Transverse colon (tissue), 4 donors: ENCODE measurements around the gene RBPJ. TPM values are rescaled to one million over a fixed set of nuclear protein-coding genes. Genes with fewer than 3 reads are reported as not detected.

ENCODE experiments used
- DNase-seq: peaks from one replicate; pipeline ENCODE4 v3.0.0-alpha.2; 2019
- H3K27ac ChIP-seq, 4 donors: fragments of 200-600 bp; sonication (generic); 2 replicates each; pipeline ENCODE4 v1.5.1; 2016 to 2018; ENCODE audit warnings: inconsistent platforms in 4 of 4
- H3K27me3 ChIP-seq: fragments of 200-600 bp; sonication (generic); 2 replicates; pipeline ENCODE4 v1.5.1; 2017; ENCODE audit warnings: inconsistent platforms
- H3K36me3 ChIP-seq, 4 donors: fragments of 200-600 bp; sonication (generic); 2 replicates each; pipeline ENCODE4 v1.5.1; 2017 to 2019; ENCODE audit warnings: inconsistent platforms in 4 of 4
- H3K4me1 ChIP-seq, 4 donors: fragments of 200-600 bp; sonication (generic); 2 replicates each; pipeline ENCODE4 v1.5.1; 2017 to 2020; ENCODE audit warnings: inconsistent platforms in 4 of 4
- H3K4me3 ChIP-seq, 4 donors: fragments of 200-600 bp; sonication (generic); 1 replicate in 1 of 4; 2 replicates in 3 of 4; pipeline versions ENCODE4 v1.5.1 to v1.6.1; 2017 to 2019; ENCODE audit warnings: inconsistent platforms in 4 of 4
- H3K9me3 ChIP-seq, 2 donors: fragments of 200-600 bp; sonication (generic); 2 replicates each; pipeline ENCODE4 v1.5.1; 2017 to 2019; ENCODE audit warnings: inconsistent platforms in 2 of 2
- CTCF ChIP-seq, 5 experiments: fragments of 200-600 bp in 3 of 5; fragments of 450-650 bp in 2 of 5; sonication (generic) in 3 of 5; IDR thresholded peaks; 1 replicate in 2 of 5; 2 replicates in 3 of 5; pipeline ENCODE4 v1.5.1; 2016 to 2017; ENCODE audit warnings: antibody characterized with exemption in 5 of 5, inconsistent platforms in 3 of 5, mild to moderate bottlenecking in 2 of 5, moderate library complexity in 1 of 5
- EP300 ChIP-seq: sonication (generic); formaldehyde crosslinking; IDR thresholded peaks from one replicate; pipeline ENCODE4 v1.6.1; 2017; ENCODE audit warnings: antibody characterized with exemption, low read depth
- POLR2A ChIP-seq: fragments of 450-650 bp; IDR thresholded peaks from one replicate; pipeline ENCODE4 v1.6.1; 2016; ENCODE audit warnings: antibody characterized with exemption, mild to moderate bottlenecking, moderate library complexity
- POLR2AphosphoS5 ChIP-seq, 3 donors: sonication (generic); formaldehyde crosslinking; IDR thresholded peaks; one replicate each; pipeline ENCODE4 v1.6.1; 2016; ENCODE audit warnings: antibody characterized with exemption in 3 of 3
- WGBS, 2 donors: methylation state at CpG; one replicate each; pipeline ENCODE4 v1.1.5; 2018; ENCODE audit warnings: low coverage in 1 of 2; 5-methylcytosine and 5-hydroxymethylcytosine counted together
- in situ Hi-C, 4 donors: fragments of 200-750 bp; cut with MboI; loops; one replicate each; pipeline versions ENCODE4 v1.15.0 to v1.15.1; 2017; ENCODE audit warnings: low sequenced_read_pairs in 3 of 4, low pct_ligation_motif_present in 1 of 4, low pct_unique_long_range_greater_than_20kb in 1 of 4
- intact Hi-C: fragments of 100-400 bp; cut with DNase I; formaldehyde crosslinking; loops from one replicate; pipeline ENCODE4 v1.15.1; 2023; ENCODE audit warnings: low total_unique reads
- total RNA-seq, 4 donors: library from RNA; depleted of rRNA; stranded (reverse); fragments of >200 nt; gene quantifications; one replicate each; pipeline ENCODE4 v1.1.0, GENCODE V29; 2016

RBPJ gene
- total RNA-seq, 4 donors from 2014 or later = 15.1 to 104 (median 44.6) TPM

GRCh38 chr4:26451597-26451996, 130.8 kb downstream of the RBPJ start:
- WGBS, 2 donors = 70 to 85% methylated on average over 3 of the region's 3 CpGs
- in situ Hi-C loops = loop anchor here (25.0 kb wide), 1 partner anchor 561 kb away; no protein-coding TSS in a partner anchor
- Histone ChIP-seq H3K4me1 (peaks cover 0 to 4% (median 2%) of the 10 kb centered on the region in 4 donors), H3K27ac (peak overlapping the region in 1 of 4 donors; percentile 58), H3K4me3 (no peak overlapping the region), H3K9me3 (no peaks in the 10 kb centered on the region), H3K36me3 (no peaks in the 10 kb centered on the region), H3K27me3 (no peaks in the 10 kb centered on the region)
- TF ChIP-seq POLR2A (no peak), CTCF (IDR thresholded peaks at IDR 0.05) (no peak), POLR2AphosphoS5 (IDR thresholded peaks at IDR 0.05) (no peak), EP300 (no peak)
- intact Hi-C loops = no loop called here
- DNase-seq = no peak

- 61 to 80% methylated on average over 3 to 15 of the region's 15 CpGs for WGBS, 2 donors
- Histone ChIP-seq H3K27me3 (no peaks in the 10 kb centered on the region), H3K4me1 (peaks cover 0 to 4% (median 2%) of the 10 kb centered on the region in 4 donors), H3K36me3 (no peaks in the 10 kb centered on the region), H3K9me3 (no peaks in the 10 kb centered on the region), H3K4me3 (no peak overlapping the region), H3K27ac (peak overlapping the region in 2 of 4 donors; percentile 6 to 58)
- in situ Hi-C loops = loop anchor here (25.0 kb wide), 1 partner anchor 559 kb away; no protein-coding TSS in a partner anchor
- DNase-seq = no peak
- intact Hi-C loops = no loop called here
- TF ChIP-seq EP300 = no peak
These were observed 132.0 kb downstream of the RBPJ start for GRCh38 chr4:26452565-26453531.

- DNase-seq = no peak
- intact Hi-C loops = no loop called here
- H3K4me3 ChIP-seq = no peak overlapping the region
- 92 to 100% methylated on average over 1 to 3 of the region's 3 CpGs for WGBS, 2 donors
- in situ Hi-C loops = loop anchor here (25.0 kb wide), 1 partner anchor 557 kb away; no protein-coding TSS in a partner anchor
- no peaks in the 10 kb centered on the region for H3K36me3 ChIP-seq
- no peaks in the 10 kb centered on the region for H3K9me3 ChIP-seq
- H3K4me1 ChIP-seq = peaks cover 0 to 8% (median 2%) of the 10 kb centered on the region in 4 donors
- TF ChIP-seq EP300 (no peak), POLR2A (no peak), POLR2AphosphoS5 (IDR thresholded peaks at IDR 0.05) (no peak), CTCF (IDR thresholded peaks at IDR 0.05) (no peak)
- H3K27ac ChIP-seq = no peak overlapping the region
- H3K27me3 ChIP-seq = no peaks in the 10 kb centered on the region
These were observed 134.1 kb downstream of the RBPJ start for GRCh38 chr4:26454961-26455360.

GRCh38 chr4:26455571-26455970, 134.8 kb downstream of the RBPJ start:
- Histone ChIP-seq H3K4me3 (no peak overlapping the region), H3K36me3 (no peaks in the 10 kb centered on the region), H3K27me3 (no peaks in the 10 kb centered on the region), H3K27ac (no peak overlapping the region), H3K4me1 (peaks cover 0 to 8% (median 2%) of the 10 kb centered on the region in 4 donors), H3K9me3 (no peaks in the 10 kb centered on the region)
- no peak for DNase-seq
- no peak for TF ChIP-seq CTCF (IDR thresholded peaks at IDR 0.05)
- TF ChIP-seq EP300 = no peak
- TF ChIP-seq POLR2AphosphoS5 (IDR thresholded peaks at IDR 0.05) = no peak
- no peak for TF ChIP-seq POLR2A
- 40 to 84% methylated on average over 1 to 2 of the region's 2 CpGs for WGBS, 2 donors
- intact Hi-C loops = no loop called here
- in situ Hi-C loops = loop anchor here (25.0 kb wide), 1 partner anchor 557 kb away; no protein-coding TSS in a partner anchor
